Thyroid gland (tissue), 4 donors: ENCODE data around the gene NDUFAF4.

Experiments
- POLR2A ChIP-seq, 2 donors: fragments of 450-650 bp; IDR thresholded peaks; one replicate each; pipeline ENCODE4 v1.6.1; 2017; ENCODE audit warnings: antibody characterized with exemption in 2 of 2, mild to moderate bottlenecking in 2 of 2, moderate library complexity in 1 of 2
- TF ChIP-seq, protein P1 (sequence below), 6 experiments: fragments of 200-600 bp in 3 of 6; fragments of 450-650 bp in 3 of 6; sonication (generic) in 3 of 6; IDR thresholded peaks; one replicate each; pipeline ENCODE4 v1.5.1; 2016 to 2019; ENCODE audit warnings: antibody characterized with exemption in 6 of 6, mild to moderate bottlenecking in 2 of 6, inconsistent platforms in 1 of 6, moderate library complexity in 1 of 6

DNA sequence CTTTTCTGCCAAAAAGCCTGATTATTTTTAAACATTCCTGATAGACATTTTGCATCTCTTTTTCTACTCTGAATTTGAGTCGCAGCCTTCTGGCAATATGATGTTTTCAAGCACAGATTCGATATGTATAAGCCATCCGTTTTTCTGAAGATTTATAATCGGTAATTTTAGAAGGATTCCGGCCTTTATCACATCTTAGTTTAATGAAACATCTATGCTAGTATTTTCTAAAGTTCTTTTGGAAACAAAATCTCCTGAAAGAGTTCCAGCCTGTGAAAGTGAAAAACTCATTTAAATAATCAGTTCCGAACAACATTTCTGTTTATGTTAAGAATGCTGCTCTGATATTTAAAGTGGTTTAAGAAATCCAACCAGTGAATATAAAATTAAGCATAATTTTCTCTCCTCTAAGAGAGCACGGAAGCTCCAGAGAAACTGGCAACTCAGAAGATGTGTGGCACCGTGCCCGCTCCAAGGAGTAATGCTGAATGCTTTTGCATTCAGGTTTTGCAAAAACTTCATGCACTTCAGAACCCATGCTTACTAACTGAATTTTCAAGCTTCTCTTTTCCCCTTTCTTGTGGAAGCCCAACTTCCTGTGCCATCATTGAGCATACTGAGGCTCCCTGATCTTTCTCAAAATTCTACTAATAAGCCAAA, 20.7 kb downstream of the NDUFAF4 start:
- no peak for TF ChIP-seq POLR2A (IDR thresholded peaks at IDR 0.05)
- TF ChIP-seq, protein P1, sequence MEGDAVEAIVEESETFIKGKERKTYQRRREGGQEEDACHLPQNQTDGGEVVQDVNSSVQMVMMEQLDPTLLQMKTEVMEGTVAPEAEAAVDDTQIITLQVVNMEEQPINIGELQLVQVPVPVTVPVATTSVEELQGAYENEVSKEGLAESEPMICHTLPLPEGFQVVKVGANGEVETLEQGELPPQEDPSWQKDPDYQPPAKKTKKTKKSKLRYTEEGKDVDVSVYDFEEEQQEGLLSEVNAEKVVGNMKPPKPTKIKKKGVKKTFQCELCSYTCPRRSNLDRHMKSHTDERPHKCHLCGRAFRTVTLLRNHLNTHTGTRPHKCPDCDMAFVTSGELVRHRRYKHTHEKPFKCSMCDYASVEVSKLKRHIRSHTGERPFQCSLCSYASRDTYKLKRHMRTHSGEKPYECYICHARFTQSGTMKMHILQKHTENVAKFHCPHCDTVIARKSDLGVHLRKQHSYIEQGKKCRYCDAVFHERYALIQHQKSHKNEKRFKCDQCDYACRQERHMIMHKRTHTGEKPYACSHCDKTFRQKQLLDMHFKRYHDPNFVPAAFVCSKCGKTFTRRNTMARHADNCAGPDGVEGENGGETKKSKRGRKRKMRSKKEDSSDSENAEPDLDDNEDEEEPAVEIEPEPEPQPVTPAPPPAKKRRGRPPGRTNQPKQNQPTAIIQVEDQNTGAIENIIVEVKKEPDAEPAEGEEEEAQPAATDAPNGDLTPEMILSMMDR (IDR thresholded peaks at IDR 0.05), result no peak
